GM12878 (cell line): ENCODE measurements around the gene FYB1. TPM values are rescaled to one million over a fixed set of nuclear protein-coding genes. Genes with fewer than 3 reads are reported as not detected.

Experiments used
- ATAC-seq: fragments of 200-7000 bp; cut with Tn5 transposase; 3 replicates; pipeline ENCODE4 v1.9.1; 2020; ENCODE audit warnings: mild to moderate bottlenecking, moderate library complexity
- BruUV-seq: library from RNA; stranded (reverse); fragments of 400-500 nt; replicated peaks from 2 replicates; lab custom pipeline; 2021; lab: Mats Ljungman, UMichigan
- CTCF ChIA-PET: fragments of 300-600 bp; sonication (Branson Sonifier 250); formaldehyde crosslinking; extraction: SDS; loops from one replicate; lab custom pipeline; 2021; ENCODE audit warnings: inconsistent platforms; lab: Yijun Ruan, JAX
- POLR2A ChIA-PET: fragments of 350-600 bp; formaldehyde crosslinking; extraction: SDS; loops from one replicate; lab custom pipeline; 2021; ENCODE audit warnings: inconsistent platforms; lab: Charles Lee
- RAD21 ChIA-PET: fragments of 300-600 bp; sonication (Branson Sonifier 250); formaldehyde crosslinking; loops from one replicate; lab custom pipeline; 2023; ENCODE audit warnings: antibody characterized with exemption; ENCODE audit not compliant: unreplicated experiment; lab: Charles Lee
- SMC1A ChIA-PET: fragments of 300-600 bp; sonication (Branson Sonifier 250); formaldehyde crosslinking; loops from one replicate; lab custom pipeline; 2023; ENCODE audit not compliant: unreplicated experiment, uncharacterized antibody; lab: Charles Lee
- DNase-seq: peaks from one replicate; pipeline ENCODE4 v3.0.0-alpha.2; 2011; ENCODE audit warnings: low read depth, low spot score
- FAIRE-seq: peaks from 3 replicates; lab custom pipeline; 2011; peaks lifted over from hg19 to GRCh38; lab: Jason Lieb, UNC
- H2AFZ ChIP-seq: 2 replicates; pipeline ENCODE4 v1.6.0; 2011; ENCODE audit warnings: low read depth, low read length, control low read depth; ENCODE audit not compliant: control insufficient read depth
- H3K27ac ChIP-seq: 2 replicates; pipeline ENCODE4 v1.5.1; 2011; ENCODE audit warnings: control low read depth; ENCODE audit not compliant: control insufficient read depth, insufficient read depth
- H3K27me3 ChIP-seq, 2 experiments: replicated peaks in 1 of 2; 2 replicates each; pipeline versions ENCODE4 v1.6.0 to v1.6.1; 2011; ENCODE audit warnings: low read length in 1 of 2; ENCODE audit not compliant: control insufficient read depth in 2 of 2, insufficient read depth in 2 of 2
- H3K36me3 ChIP-seq, 2 experiments: 2 replicates each; pipeline ENCODE4 v1.5.1; 2011; ENCODE audit warnings: low read length in 1 of 2; ENCODE audit not compliant: control insufficient read depth in 2 of 2, insufficient read depth in 2 of 2
- H3K4me1 ChIP-seq: 2 replicates; pipeline ENCODE4 v1.6.1; 2011; ENCODE audit warnings: mild to moderate bottlenecking, low read length, moderate library complexity, mixed read lengths; ENCODE audit not compliant: control insufficient read depth, insufficient read depth
- H3K4me2 ChIP-seq: 2 replicates; pipeline ENCODE4 v1.6.0; 2011; ENCODE audit warnings: control low read depth; ENCODE audit not compliant: control insufficient read depth, insufficient read depth
- H3K4me3 ChIP-seq: fragments of 200-600 bp; sonication (generic); 2 replicates; pipeline ENCODE4 v1.5.1; 2016
- H3K79me2 ChIP-seq: 2 replicates; pipeline ENCODE4 v1.6.0; 2011; ENCODE audit warnings: low read length; ENCODE audit not compliant: control insufficient read depth, insufficient read depth
- H3K9ac ChIP-seq: 2 replicates; pipeline ENCODE4 v1.8.0; 2011; ENCODE audit warnings: low read length, control low read depth, mixed read lengths; ENCODE audit not compliant: control insufficient read depth, insufficient read depth
- H3K9me3 ChIP-seq: replicated peaks from 3 replicates; pipeline ENCODE4 v1.5.1; 2011; ENCODE audit warnings: mild to moderate bottlenecking, low read length; ENCODE audit not compliant: control insufficient read depth, insufficient read depth
- H4K20me1 ChIP-seq: 2 replicates; pipeline ENCODE4 v1.6.0; 2011; ENCODE audit not compliant: control insufficient read depth, insufficient read depth
- BACH1 ChIP-seq: fragments of 450-650 bp; IDR thresholded peaks from 2 replicates; pipeline ENCODE4 v1.6.1; 2017; ENCODE audit warnings: mild to moderate bottlenecking, borderline replicate concordance
- BCL11A ChIP-seq: IDR thresholded peaks from 2 replicates; pipeline ENCODE4 v1.6.1; 2011; ENCODE audit warnings: low read depth, low read length
- CREB1 ChIP-seq: IDR thresholded peaks from 2 replicates; pipeline ENCODE4 v1.6.1; 2012; ENCODE audit warnings: low read depth, mild to moderate bottlenecking, inconsistent platforms
- DPF2 ChIP-seq: fragments of 450-650 bp; IDR thresholded peaks from 2 replicates; pipeline ENCODE4 v1.6.1; 2017; ENCODE audit warnings: mild to moderate bottlenecking
- ETV6 ChIP-seq, 2 experiments: fragments of 450-650 bp in 1 of 2; IDR thresholded peaks in 1 of 2; conservative IDR thresholded peaks in 1 of 2; 2 replicates each; pipeline ENCODE4 v1.6.1; 2014; ENCODE audit warnings: antibody characterized with exemption in 1 of 2, borderline replicate concordance in 1 of 2, low read depth in 1 of 2, mild to moderate bottlenecking in 1 of 2, moderate library complexity in 1 of 2
- HDAC6 ChIP-seq: fragments of 200-600 bp; sonication (generic); IDR thresholded peaks from one replicate; pipeline ENCODE4 v1.8.0; 2017; ENCODE audit warnings: antibody characterized with exemption; ENCODE audit not compliant: unreplicated experiment
- IKZF1 ChIP-seq: fragments of 450-650 bp; conservative IDR thresholded peaks from 2 replicates; pipeline ENCODE4 v1.6.1; 2017; ENCODE audit warnings: antibody characterized with exemption, mild to moderate bottlenecking
- IKZF2 ChIP-seq, 2 experiments: fragments of 450-650 bp; IDR thresholded peaks; 2 replicates each; pipeline ENCODE4 v1.6.1; 2017; ENCODE audit warnings: mild to moderate bottlenecking in 2 of 2, moderate library complexity in 2 of 2
- PAX5 ChIP-seq: IDR thresholded peaks from 2 replicates; pipeline ENCODE4 v1.6.1; 2011; ENCODE audit warnings: low read depth, low read length, borderline replicate concordance
- RELB ChIP-seq: fragments of 450-650 bp; IDR thresholded peaks from 2 replicates; pipeline ENCODE4 v1.6.1; 2017; ENCODE audit warnings: low read depth, mild to moderate bottlenecking, moderate library complexity
- RUNX3 ChIP-seq: IDR thresholded peaks from 2 replicates; pipeline ENCODE4 v1.6.1; 2012; ENCODE audit warnings: low read length, inconsistent platforms
- SMAD1 ChIP-seq: fragments of 450-650 bp; IDR thresholded peaks from 2 replicates; pipeline ENCODE4 v1.6.1; 2018; ENCODE audit warnings: mild to moderate bottlenecking, low read depth; ENCODE audit not compliant: partially characterized antibody
- ZNF687 ChIP-seq: fragments of 450-650 bp; IDR thresholded peaks from 2 replicates; pipeline ENCODE4 v1.6.1; 2017; ENCODE audit warnings: mild to moderate bottlenecking, moderate library complexity
- WGBS: methylation state at CpG from one replicate; pipeline ENCODE4 v1.1.6; 2016; ENCODE audit warnings: low lambda C conversion rate; ENCODE audit not compliant: insufficient replicate concordance, insufficient coverage; ENCODE audit errors: missing lambda C conversion rate; 5-methylcytosine and 5-hydroxymethylcytosine counted together
- in situ Hi-C: fragments of 300-500 bp; cut with MboI; formaldehyde crosslinking; loops from 9 replicates; pipeline ENCODE4 v1.14.3; 2018; ENCODE audit warnings: mixed read lengths
- intact Hi-C: fragments of 100-400 bp; cut with micrococcal nuclease; formaldehyde crosslinking; loops from one replicate; pipeline ENCODE4 v1.14.2; 2022; ENCODE audit not compliant: unreplicated experiment
- polyA plus RNA-seq, 11 experiments: library from polyadenylated mRNA; depleted of rRNA in 4 of 11; unstranded in 6 of 11; stranded (reverse) in 5 of 11; fragments of >200 nt; fragmentation: Nextera tagmentation in 4 of 11; fragmentation: Illumina TruSeq in 1 of 11; extraction: Ambion mirVana in 4 of 11; extraction: Trizol in 1 of 11; gene quantifications; 1 replicate in 1 of 11; 2 replicates in 10 of 11; pipeline versions ENCODE4 v1.2.1 to v1.2.3, GENCODE V29; 2011 to 2016; ENCODE audit warnings: inconsistent platforms in 2 of 11, missing spikeins in 2 of 11, low read depth in 1 of 11
- total RNA-seq, 4 experiments: library from RNA; depleted of rRNA in 3 of 4; stranded (reverse); fragments of >200 nt in 3 of 4; fragmentation: Illumina TruSeq in 1 of 4; extraction: Trizol in 1 of 4; gene quantifications; 2 replicates each; pipeline versions ENCODE4 v1.2.1 to v1.2.3, GENCODE V29; 2013 to 2021
- TF ChIP-seq, protein P1 (sequence below): fragments of 450-650 bp; IDR thresholded peaks from 2 replicates; pipeline ENCODE4 v1.6.1; 2016; ENCODE audit warnings: mild to moderate bottlenecking

FYB1 gene
- total and polyA plus RNA-seq, 10 of the 15 experiments (the other 5 are each of a cell fraction or from before 2014, with no cell fraction given): 0.06 to 4.3 (median 0.25) TPM; not detected in 2

GRCh38 chr5:39256477-39257235, 37.3 kb upstream of the FYB1 start:
- in situ Hi-C loops (no loop called here), intact Hi-C loops (no loop called here)
- Histone ChIP-seq H4K20me1 (no peaks in the 10 kb centered on the region), H3K9ac (no peak overlapping the region), H3K27ac (peak overlapping the region; percentile 48; the same call in 1 of the 2 replicates), H3K4me1 (no peaks in the 10 kb centered on the region), H3K4me2 (peak overlapping the region; percentile 45), H3K36me3 (no peaks in the 10 kb centered on the region), H3K9me3 (no peaks in the 10 kb centered on the region; the same call in 2 of the 3 replicates), H3K27me3 (no peaks in the 10 kb centered on the region), H2AFZ (no peak overlapping the region), H3K4me3 (no peak overlapping the region), H3K79me2 (no peaks in the 10 kb centered on the region; the same call in 1 of the 2 replicates)
- WGBS: 10% methylated on average over 4 of the region's 4 CpGs
- no peak for FAIRE-seq
- ChIA-PET POLR2A (interaction anchor here (1.5 to 2.6 kb wide), 3 partner anchors 12 to 25 kb away, joined by 4 to 8 read pairs (median 4); no protein-coding TSS in a partner anchor), CTCF (interaction anchor here (1.3 to 3.0 kb wide), 4 partner anchors 10 to 40 kb away, joined by 3 to 10 read pairs (median 6); no protein-coding TSS in a partner anchor), RAD21 (interaction anchor here (0.8 to 3.7 kb wide), 8 partner anchors 9 to 39 kb away, joined by 5 to 15 read pairs (median 8); partner anchors contain the start of gene FYB1), SMC1A (interaction anchor here (1.0 to 6.4 kb wide), 8 partner anchors 9 to 38 kb away, joined by 3 to 38 read pairs (median 13); partner anchors contain the start of gene FYB1)
- DNase-seq: peak; percentile 56
- TF ChIP-seq BCL11A: 0 out of 2 replicates have a peak, but pooled peaks have one; percentile 18
- peak; percentile 48; the same call in 1 of the 2 replicates for TF ChIP-seq IKZF1
- TF ChIP-seq ETV6 (conservative IDR thresholded peaks at IDR 0.05 in 1 of 2, IDR thresholded peaks at IDR 0.05 in 1 of 2; ENCODE audit: borderline replicate concordance in 1 of 2, low read depth in 1 of 2): no peak
- TF ChIP-seq IKZF2 (IDR thresholded peaks at IDR 0.05): peak; percentile 46 to 66; a peak in 3 of 4 replicates
- TF ChIP-seq RELB: peak; percentile 84
- TF ChIP-seq HDAC6: no peak
- TF ChIP-seq SMAD1: no peak
- no peak for TF ChIP-seq RUNX3
- TF ChIP-seq, protein P1, sequence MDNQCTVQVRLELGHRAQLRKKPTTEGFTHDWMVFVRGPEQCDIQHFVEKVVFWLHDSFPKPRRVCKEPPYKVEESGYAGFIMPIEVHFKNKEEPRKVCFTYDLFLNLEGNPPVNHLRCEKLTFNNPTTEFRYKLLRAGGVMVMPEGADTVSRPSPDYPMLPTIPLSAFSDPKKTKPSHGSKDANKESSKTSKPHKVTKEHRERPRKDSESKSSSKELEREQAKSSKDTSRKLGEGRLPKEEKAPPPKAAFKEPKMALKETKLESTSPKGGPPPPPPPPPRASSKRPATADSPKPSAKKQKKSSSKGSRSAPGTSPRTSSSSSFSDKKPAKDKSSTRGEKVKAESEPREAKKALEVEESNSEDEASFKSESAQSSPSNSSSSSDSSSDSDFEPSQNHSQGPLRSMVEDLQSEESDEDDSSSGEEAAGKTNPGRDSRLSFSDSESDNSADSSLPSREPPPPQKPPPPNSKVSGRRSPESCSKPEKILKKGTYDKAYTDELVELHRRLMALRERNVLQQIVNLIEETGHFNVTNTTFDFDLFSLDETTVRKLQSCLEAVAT: 0 out of 2 replicates have a peak, but pooled peaks have one; percentile 38
- peak; percentile 56; the same call in 1 of the 2 replicates for TF ChIP-seq DPF2
- peak; percentile 41; the same call in 1 of the 2 replicates for TF ChIP-seq ZNF687
- no peak for TF ChIP-seq CREB1
- peak; percentile 21; the same call in 1 of the 2 replicates for TF ChIP-seq BACH1
- no peak for TF ChIP-seq PAX5
- BruUV-seq: no TSS peak
- peak; percentile 93 for ATAC-seq
